K562 (cell line): ENCODE data around the gene PLEKHF1. TPM values are rescaled to one million over a fixed set of nuclear protein-coding genes. Genes with fewer than 3 reads are reported as not detected.

ENCODE experiments used
- CBX3 ChIP-seq, 2 experiments: IDR thresholded peaks; 1 replicate in 1 of 2; 2 replicates in 1 of 2; pipeline ENCODE4 v1.6.1; 2012; ENCODE audit warnings: inconsistent platforms in 2 of 2, low read length in 2 of 2, borderline replicate concordance in 1 of 2, control low read depth in 1 of 2
- CHD4 ChIP-seq: fragments of 200-600 bp; sonication (generic); IDR thresholded peaks from 3 replicates; pipeline ENCODE4 v1.6.1; 2012; ENCODE audit warnings: low read depth, mild to moderate bottlenecking, mixed read lengths, low read length, inconsistent platforms; ENCODE audit not compliant: insufficient read depth, insufficient replicate concordance, poor library complexity, severe bottlenecking
- CREM ChIP-seq: IDR thresholded peaks from 2 replicates; pipeline ENCODE4 v1.6.1; 2014; ENCODE audit warnings: antibody characterized with exemption, low read depth
- E2F3 ChIP-seq: fragments of 250-450 bp; sonication (Bioruptor Pico); IDR thresholded peaks from 2 replicates; pipeline ENCODE4 v1.4.0; 2020; ENCODE audit warnings: mild to moderate bottlenecking
- GABPA ChIP-seq: fragments of 200-800 bp; sonication (Bioruptor generic); conservative IDR thresholded peaks from 2 replicates; pipeline ENCODE4 v1.6.1; 2016; ENCODE audit warnings: low read depth, missing genetic modification characterization, missing compliant biosample characterization
- GTF2E2 ChIP-seq: fragments of 200-800 bp; sonication (Bioruptor generic); IDR thresholded peaks from 2 replicates; pipeline ENCODE4 v1.6.1; 2016; ENCODE audit warnings: missing genetic modification characterization, missing compliant biosample characterization
- HOXB6 ChIP-seq: fragments of 250-450 bp; sonication (Bioruptor Pico); IDR thresholded peaks from 2 replicates; pipeline ENCODE4 v1.5.1; 2022; ENCODE audit warnings: mild to moderate bottlenecking, borderline replicate concordance
- IFI16 ChIP-seq: fragments of 250-450 bp; sonication (Bioruptor Pico); IDR thresholded peaks from 2 replicates; pipeline ENCODE4 v2.1.2; 2022; ENCODE audit warnings: mild to moderate bottlenecking, inconsistent platforms
- JUNB ChIP-seq: fragments of 450-650 bp; formaldehyde crosslinking; conservative IDR thresholded peaks from 2 replicates; pipeline ENCODE4 v1.4.0; 2020; ENCODE audit warnings: mild to moderate bottlenecking
- MED1 ChIP-seq: sonication (generic); formaldehyde crosslinking; IDR thresholded peaks from 2 replicates; pipeline ENCODE4 v1.8.1; 2023; ENCODE audit warnings: missing genetic modification reagents, borderline replicate concordance
- PHB2 ChIP-seq: fragments of 450-650 bp; IDR thresholded peaks from 2 replicates; pipeline ENCODE4 v1.6.1; 2017; ENCODE audit warnings: low read depth
- RBM34 ChIP-seq: fragments of 200-400 bp; formaldehyde crosslinking; IDR thresholded peaks from 2 replicates; pipeline ENCODE4 v1.6.1; 2018; ENCODE audit warnings: low read length, borderline replicate concordance; ENCODE audit not compliant: insufficient read depth
- RUNX1 ChIP-seq: sonication (generic); IDR thresholded peaks from 2 replicates; pipeline ENCODE4 v1.6.1; 2016; ENCODE audit warnings: antibody characterized with exemption, low read depth
- SMARCC2 ChIP-seq: fragments of 450-650 bp; IDR thresholded peaks from 2 replicates; pipeline ENCODE4 v1.6.1; 2017; ENCODE audit warnings: antibody characterized with exemption, moderate library complexity, mild to moderate bottlenecking, low read depth
- TBL1XR1 ChIP-seq, 2 experiments: IDR thresholded peaks; 2 replicates each; pipeline ENCODE4 v1.6.1; 2012; ENCODE audit warnings: improper control_type of control experiment in 2 of 2, low read length in 2 of 2, mild to moderate bottlenecking in 1 of 2
- TBP ChIP-seq: optimal IDR thresholded peaks from 2 replicates; pipeline ENCODE3; 2011; ENCODE audit warnings: low read depth, low read length, improper control_type of control experiment
- TRIM28 ChIP-seq: fragments of 450-650 bp; IDR thresholded peaks from 2 replicates; pipeline ENCODE4 v1.6.1; 2017
- ZNF407 ChIP-seq: fragments of 450-650 bp; IDR thresholded peaks from 2 replicates; pipeline ENCODE4 v1.6.1; 2016; ENCODE audit warnings: low read depth
- ZNF75A ChIP-seq: fragments of 450-650 bp; formaldehyde crosslinking; IDR thresholded peaks from 2 replicates; pipeline ENCODE4 v1.4.0; 2020; ENCODE audit warnings: mild to moderate bottlenecking
- polyA plus RNA-seq, 8 experiments: library from polyadenylated mRNA; depleted of rRNA in 4 of 8; stranded (reverse) in 5 of 8; unstranded in 3 of 8; fragments of >200 nt; fragmentation: Nextera tagmentation in 2 of 8; fragmentation: Illumina TruSeq in 1 of 8; extraction: Ambion mirVana in 2 of 8; extraction: Trizol in 1 of 8; gene quantifications; 2 replicates each; pipeline versions ENCODE4 v1.2.1 to v1.2.3, GENCODE V29; 2011 to 2014; ENCODE audit warnings: inconsistent platforms in 1 of 8, missing spikeins in 1 of 8
- total RNA-seq, 7 experiments: library from RNA; depleted of rRNA in 6 of 7; stranded (reverse); fragments of >200 nt in 6 of 7; fragmentation: Illumina TruSeq in 2 of 7; extraction: Trizol in 2 of 7; gene quantifications; 2 replicates each; pipeline versions ENCODE4 v1.2.1 to v1.2.3, GENCODE V29; 2011 to 2021; ENCODE audit warnings: low replicate concordance in 1 of 7
- TF ChIP-seq, protein P1 (sequence below): fragments of 250-450 bp; sonication (Bioruptor Pico); IDR thresholded peaks from 2 replicates; pipeline ENCODE4 v1.5.0; 2021; ENCODE audit warnings: mild to moderate bottlenecking, borderline replicate concordance

The PLEKHF1 gene
- total and polyA plus RNA-seq, 9 of the 15 experiments (the other 6 are each of a cell fraction or from before 2014, with no cell fraction given) = 0.07 to 13.4 (median 3.9) TPM; not detected in 1

DNA sequence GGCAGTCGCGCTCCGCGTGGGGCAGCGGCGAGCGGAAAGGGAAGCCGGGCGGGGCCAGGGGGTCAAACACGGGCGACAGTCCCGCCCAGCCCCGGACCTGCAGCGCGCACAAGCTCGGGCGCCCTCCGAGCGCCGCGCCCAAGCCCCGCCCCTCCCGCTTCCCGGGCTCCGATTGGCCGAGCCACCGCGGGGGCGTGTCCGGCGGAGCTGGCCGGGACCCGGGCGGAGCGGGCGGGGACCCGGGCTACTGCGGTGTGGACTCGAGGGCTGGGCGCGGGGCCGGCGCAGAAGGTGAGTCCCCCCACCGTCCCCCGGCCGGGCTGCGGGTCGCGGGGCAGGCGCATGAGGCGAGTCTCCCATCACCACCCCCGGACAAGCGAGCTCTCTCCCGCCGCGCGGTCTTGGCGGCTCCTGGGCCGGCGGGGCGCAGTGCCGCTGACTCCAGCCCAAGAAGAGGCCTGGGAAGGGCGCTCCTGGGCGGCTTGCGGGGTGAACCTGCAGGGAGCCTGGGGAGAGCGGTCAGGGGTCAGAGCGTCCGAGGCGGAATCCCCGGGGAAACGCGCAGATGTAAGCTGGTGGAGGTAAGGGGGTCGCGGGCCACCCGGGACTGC lies at the start of gene PLEKHF1 (continued):
- TF ChIP-seq ZNF75A = no peak
- TF ChIP-seq RBM34 = peak; percentile 79; the same call in 1 of the 2 replicates
- no peak for TF ChIP-seq IFI16
- no peak for TF ChIP-seq SMARCC2
- TF ChIP-seq TBP = peak; percentile 17
- TF ChIP-seq E2F3 (CRISPR knock-in tag) = no peak
- no peak for TF ChIP-seq HOXB6 (CRISPR knock-in tag)
- TF ChIP-seq, protein P1, sequence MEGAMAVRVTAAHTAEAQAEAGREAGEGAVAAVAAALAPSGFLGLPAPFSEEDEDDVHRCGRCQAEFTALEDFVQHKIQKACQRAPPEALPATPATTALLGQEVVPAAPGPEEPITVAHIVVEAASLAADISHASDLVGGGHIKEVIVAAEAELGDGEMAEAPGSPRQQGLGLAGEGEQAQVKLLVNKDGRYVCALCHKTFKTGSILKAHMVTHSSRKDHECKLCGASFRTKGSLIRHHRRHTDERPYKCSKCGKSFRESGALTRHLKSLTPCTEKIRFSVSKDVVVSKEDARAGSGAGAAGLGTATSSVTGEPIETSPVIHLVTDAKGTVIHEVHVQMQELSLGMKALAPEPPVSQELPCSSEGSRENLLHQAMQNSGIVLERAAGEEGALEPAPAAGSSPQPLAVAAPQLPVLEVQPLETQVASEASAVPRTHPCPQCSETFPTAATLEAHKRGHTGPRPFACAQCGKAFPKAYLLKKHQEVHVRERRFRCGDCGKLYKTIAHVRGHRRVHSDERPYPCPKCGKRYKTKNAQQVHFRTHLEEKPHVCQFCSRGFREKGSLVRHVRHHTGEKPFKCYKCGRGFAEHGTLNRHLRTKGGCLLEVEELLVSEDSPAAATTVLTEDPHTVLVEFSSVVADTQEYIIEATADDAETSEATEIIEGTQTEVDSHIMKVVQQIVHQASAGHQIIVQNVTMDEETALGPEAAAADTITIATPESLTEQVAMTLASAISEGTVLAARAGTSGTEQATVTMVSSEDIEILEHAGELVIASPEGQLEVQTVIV = no peak
- TF ChIP-seq TBL1XR1 (IDR thresholded peaks at IDR 0.05; ENCODE audit: low read length in 2 of 2) = no peak
- TF ChIP-seq PHB2 = no peak
- TF ChIP-seq TRIM28 = no peak
- TF ChIP-seq MED1 (CRISPR knock-in tag) = no peak
- TF ChIP-seq CREM = peak; percentile 78
- 0 out of 2 replicates have a peak, but pooled peaks have one; percentile 49 for TF ChIP-seq GTF2E2 (tag)
- TF ChIP-seq CBX3 (IDR thresholded peaks at IDR 0.05; ENCODE audit: borderline replicate concordance in 1 of 2, low read length in 2 of 2) = no peak
- TF ChIP-seq ZNF407 = no peak
- TF ChIP-seq CHD4 = no peak
- TF ChIP-seq RUNX1 = no peak
- TF ChIP-seq GABPA (tag) = peak; percentile 62; the same call in 1 of the 2 replicates
- no peak for TF ChIP-seq JUNB (CRISPR knock-in tag)
